GM18526 (cell line): ENCODE measurements around the gene U2AF2.

ENCODE experiments used
- POLR2A ChIP-seq: IDR thresholded peaks from 3 replicates; pipeline ENCODE4 v1.6.1; 2011; ENCODE audit not compliant: insufficient read length; ENCODE audit errors: extremely low read depth

The U2AF2 gene

GRCh38 chr19:55690769-55691545, 36.1 kb downstream of the U2AF2 start:
- TF ChIP-seq POLR2A = no peak

DNA sequence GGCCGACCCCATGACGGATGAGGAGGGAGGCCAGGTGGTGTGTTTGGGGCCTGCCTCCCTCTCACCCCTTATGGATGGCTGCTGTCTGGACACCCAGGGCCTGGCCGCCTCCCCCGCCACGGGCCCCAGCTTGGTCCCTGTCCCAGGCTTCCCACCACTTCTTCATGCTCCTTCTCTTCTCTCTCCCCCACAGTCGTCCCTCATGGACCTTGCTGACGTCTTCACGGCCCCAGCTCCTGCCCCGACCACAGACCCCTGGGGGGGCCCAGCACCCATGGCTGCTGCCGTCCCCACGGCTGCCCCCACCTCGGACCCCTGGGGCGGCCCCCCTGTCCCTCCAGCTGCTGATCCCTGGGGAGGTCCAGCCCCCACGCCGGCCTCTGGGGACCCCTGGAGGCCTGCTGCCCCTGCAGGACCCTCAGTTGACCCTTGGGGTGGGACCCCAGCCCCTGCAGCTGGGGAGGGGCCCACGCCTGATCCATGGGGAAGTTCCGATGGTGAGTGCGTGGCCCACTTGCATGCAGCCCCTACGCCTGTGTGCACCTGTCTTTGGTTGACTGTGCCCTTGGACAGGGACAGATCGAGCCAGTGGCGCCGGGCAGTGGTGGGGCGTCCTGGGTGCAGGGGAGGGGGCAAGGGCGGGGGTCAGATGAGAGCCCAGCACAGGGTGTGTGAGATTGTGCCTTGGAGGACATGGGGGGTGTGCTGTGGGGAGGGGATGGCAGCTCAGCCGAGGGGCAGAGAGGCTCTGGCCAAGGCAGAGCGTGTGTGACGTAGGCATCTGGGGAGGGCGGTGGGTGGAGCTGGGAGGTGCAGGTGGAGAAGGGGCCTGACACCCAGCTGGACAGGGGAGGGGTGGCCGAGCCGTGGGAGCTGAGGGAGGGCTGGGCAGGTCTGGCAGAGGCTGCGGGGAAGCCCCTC, 37.0 kb downstream of the U2AF2 start:
- TF ChIP-seq POLR2A = no peak

DNA sequence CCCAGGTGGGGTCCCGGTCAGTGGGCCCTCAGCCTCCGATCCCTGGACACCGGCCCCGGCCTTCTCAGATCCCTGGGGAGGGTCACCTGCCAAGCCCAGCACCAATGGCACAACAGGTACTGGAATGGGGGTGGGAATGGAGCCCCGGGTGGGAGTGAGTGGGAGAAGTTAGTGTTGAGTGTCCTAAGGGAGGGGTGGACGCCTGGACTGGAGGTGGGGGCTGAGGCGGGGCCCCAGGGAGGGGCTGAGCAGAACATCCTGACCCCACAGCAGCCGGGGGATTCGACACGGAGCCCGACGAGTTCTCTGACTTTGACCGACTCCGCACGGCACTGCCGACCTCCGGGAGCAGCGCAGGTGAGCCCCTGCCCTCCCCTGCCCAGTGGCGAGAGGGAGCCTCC, 37.8 kb downstream of the U2AF2 start:
- no peak for TF ChIP-seq POLR2A

DNA sequence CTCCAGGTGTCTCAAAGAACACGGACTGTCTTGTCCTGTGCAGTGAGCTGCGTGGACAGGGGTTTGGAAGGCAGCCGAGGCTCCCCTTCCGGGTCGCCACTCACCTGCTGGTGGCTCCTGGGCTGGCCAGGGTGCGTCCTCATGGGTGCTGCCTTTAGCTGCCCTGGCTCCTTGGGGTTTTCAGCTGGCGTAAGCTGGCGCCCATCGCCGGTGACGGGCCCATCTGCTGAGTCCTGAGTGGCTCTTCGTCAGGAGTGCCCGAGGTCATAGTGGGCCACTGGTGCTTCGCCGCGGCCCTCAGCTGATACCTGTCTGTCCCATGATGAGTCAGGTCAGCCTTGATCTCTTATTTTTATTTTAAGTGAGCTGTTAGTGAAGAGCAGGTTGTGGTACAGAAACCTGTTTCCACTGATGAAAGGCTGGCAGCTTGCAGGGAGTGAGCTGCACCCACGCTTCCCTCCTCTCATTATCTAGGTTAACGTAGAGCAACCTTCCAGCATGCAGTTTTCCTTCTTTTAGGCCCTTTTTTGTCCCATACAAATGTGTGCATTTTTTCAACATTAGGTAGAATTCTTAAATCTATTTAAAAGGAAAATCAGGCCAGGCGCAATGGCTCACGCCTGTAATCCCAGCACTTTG, 38.6 kb downstream of the U2AF2 start:
- no peak for TF ChIP-seq POLR2A

GRCh38 chr19:55694241-55694655, 39.4 kb downstream of the U2AF2 start:
- no peak for TF ChIP-seq POLR2A

DNA sequence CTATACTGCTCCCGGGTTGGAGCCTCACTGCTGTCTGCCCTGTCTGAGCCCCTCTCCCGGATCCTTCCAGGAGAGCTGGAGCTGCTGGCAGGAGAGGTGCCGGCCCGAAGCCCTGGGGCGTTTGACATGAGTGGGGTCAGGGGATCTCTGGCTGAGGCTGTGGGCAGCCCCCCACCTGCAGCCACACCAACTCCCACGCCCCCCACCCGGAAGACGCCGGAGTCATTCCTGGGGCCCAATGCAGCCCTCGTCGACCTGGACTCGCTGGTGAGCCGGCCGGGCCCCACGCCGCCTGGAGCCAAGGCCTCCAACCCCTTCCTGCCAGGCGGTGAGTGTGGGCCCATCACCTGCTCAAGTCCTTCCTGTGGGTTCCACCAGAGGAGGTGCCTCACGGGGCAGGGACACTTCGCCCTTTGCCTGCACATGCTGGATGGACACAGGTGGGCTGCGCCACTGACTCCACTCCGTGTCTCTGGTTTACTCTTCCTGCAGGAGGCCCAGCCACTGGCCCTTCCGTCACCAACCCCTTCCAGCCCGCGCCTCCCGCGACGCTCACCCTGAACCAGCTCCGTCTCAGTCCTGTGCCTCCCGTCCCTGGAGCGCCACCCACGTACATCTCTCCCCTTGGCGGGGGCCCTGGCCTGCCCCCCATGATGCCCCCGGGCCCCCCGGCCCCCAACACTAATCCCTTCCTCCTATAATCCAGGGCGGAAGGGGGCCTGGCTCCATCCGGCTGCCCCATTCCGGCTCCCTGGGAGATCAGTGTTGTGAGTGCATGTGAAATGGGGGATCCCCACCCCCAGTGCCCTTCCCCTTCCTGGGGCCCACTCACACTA, 40.0 kb downstream of the U2AF2 start:
- TF ChIP-seq POLR2A = no peak

GRCh38 chr19:55695511-55696290, 40.9 kb downstream of the U2AF2 start:
- no peak for TF ChIP-seq POLR2A

DNA sequence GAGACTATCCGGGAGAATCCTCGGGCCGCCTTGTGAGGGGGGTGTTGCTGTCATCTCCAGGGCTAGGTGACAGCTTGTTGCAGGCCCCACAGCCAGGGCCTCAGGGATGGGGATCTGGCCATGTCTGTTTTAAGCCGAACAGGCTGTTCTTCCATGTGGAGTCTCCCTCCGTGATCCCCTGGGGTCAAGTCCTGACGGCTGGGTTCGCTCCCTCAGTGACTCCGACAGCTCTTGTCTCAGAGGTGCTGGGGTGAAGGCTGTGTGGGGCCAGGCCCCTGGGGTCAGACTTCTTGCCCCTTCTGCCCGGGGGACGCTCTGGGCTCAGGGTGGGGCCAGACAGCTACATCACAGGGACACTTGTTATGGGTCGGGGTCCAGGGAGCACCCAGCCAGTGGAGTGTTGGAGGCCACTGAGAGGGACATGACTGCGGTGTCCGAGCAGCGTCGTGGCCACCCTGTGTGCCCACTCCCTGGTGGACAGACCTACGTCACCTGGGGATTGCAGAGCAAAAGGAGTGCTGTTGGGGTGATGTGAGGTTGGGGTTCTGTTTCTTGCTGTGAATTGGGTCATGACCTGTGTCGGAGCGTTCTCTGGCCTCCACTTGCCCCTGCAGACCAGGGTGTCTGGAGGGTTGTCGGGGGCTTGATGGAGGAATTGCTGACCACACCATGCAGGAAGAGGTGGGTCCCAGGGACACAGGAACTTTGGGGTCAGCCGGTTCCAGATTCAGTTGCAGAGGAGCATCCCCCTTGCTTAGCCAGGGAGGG, 41.6 kb downstream of the U2AF2 start:
- no peak for TF ChIP-seq POLR2A

DNA sequence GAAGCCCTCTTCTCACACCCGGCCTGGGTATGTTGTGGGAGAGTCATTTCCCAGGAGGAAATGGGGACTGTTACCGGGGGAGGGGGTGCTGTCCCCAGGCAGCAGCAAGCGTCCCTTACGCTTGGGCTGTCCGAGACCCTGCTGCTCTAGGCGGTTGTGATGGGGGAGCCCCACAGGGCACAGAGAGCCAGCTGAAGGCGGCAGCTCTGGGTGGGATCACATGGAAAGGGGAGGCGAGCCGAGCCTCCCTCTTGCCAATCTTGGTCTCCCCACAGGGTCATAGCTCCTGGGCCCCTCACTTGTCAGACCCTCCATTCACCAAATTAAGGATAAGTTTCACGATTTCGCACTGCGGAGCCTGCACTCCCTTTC, 42.2 kb downstream of the U2AF2 start:
- TF ChIP-seq POLR2A = no peak

GRCh38 chr19:55697698-55698097, 42.9 kb downstream of the U2AF2 start:
- TF ChIP-seq POLR2A = no peak

- no peak for TF ChIP-seq POLR2A
These were observed 43.4 kb downstream of the U2AF2 start for GRCh38 chr19:55698256-55698655.

GRCh38 chr19:55699221-55699620, 44.4 kb downstream of the U2AF2 start:
- no peak for TF ChIP-seq POLR2A

DNA sequence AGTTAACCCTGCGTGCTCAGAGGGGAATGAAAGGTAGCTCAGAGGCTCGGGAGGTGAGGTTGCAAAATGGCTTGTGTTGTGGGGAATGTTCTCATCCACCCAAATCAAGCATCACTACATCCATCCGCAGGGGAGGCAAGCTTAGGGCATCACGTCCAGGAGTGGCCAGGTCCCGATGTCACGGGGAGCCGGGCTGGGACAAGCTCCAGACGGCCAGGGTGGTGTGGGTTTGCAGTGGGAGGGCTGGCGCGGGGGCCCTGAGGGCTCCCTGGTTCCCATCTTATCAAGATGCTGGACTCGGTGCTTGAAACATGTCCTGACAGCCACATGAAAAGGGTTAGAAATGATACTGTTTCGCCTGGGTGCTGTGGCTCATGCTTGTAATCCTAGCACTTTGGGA, 46.0 kb downstream of the U2AF2 start:
- no peak for TF ChIP-seq POLR2A

GRCh38 chr19:55702131-55702627, 47.3 kb downstream of the U2AF2 start:
- TF ChIP-seq POLR2A = no peak

DNA sequence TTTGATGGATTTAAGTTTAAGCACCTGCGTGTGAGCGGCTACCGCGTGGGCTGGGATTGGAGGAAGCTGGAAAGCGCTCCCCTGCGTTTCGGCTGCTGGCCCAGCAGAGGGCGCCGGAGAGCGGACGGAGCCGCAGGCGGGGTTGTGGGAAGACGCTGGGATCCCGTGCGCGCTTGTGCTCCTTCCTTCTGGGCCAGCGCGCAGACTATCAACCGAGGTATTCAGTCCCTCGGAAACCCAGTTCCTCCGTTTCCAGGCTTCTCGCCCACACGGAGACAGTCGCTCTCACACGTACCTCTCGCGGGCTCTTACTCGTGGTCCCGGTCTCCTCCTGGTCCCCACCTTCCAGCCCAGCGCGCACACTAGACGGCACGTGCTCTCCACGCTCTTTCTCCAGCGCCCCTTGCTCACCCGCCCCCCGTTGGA, 49.0 kb downstream of the U2AF2 start:
- TF ChIP-seq POLR2A = no peak
